GOT3 (cell line): ENCODE measurements around the gene SLCO2B1.
"Not testable (repeated sequence)": the region's sequence is repeated elsewhere in the genome, so short reads cannot be mapped to it uniquely, and the experiment has no call there.

Source experiments
- DNase-seq: peaks from one replicate; lab custom pipeline; 2025; ENCODE audit warnings: mixed read lengths; lab: John Stamatoyannopoulos, UW

SLCO2B1 gene

GRCh38 chr11:75150879-75151278, at the start of gene SLCO2B1:
Gene SLCO2B1 (plus strand): TSS chr11:75151107. CDS start chr11:75151382, 275 bp downstream.
- no peak for DNase-seq

GRCh38 chr11:75101424-75102128, 49.3 kb upstream of the SLCO2B1 start:
- no peak for DNase-seq

GRCh38 chr11:75103380-75104026, 47.4 kb upstream of the SLCO2B1 start:
- no peak for DNase-seq

GRCh38 chr11:75105462-75105925, 45.4 kb upstream of the SLCO2B1 start:
- no peak for DNase-seq

GRCh38 chr11:75105967-75106681, 44.8 kb upstream of the SLCO2B1 start:
- DNase-seq: not testable (repeated sequence)

- no peak for DNase-seq
Measured at GRCh38 chr11:75107187-75107586, 43.7 kb upstream of the SLCO2B1 start.

GRCh38 chr11:75112200-75112599, 38.7 kb upstream of the SLCO2B1 start:
- no peak for DNase-seq

GRCh38 chr11:75113030-75113429, 37.9 kb upstream of the SLCO2B1 start:
- DNase-seq: no peak

GRCh38 chr11:75114465-75114864, 36.4 kb upstream of the SLCO2B1 start:
- DNase-seq: no peak

GRCh38 chr11:75118577-75118976, 32.3 kb upstream of the SLCO2B1 start:
- DNase-seq: no peak

- no peak for DNase-seq
Measured at GRCh38 chr11:75126564-75126963, 24.3 kb upstream of the SLCO2B1 start.

GRCh38 chr11:75132080-75132479, 18.8 kb upstream of the SLCO2B1 start:
- no peak for DNase-seq

- no peak for DNase-seq
Measured at GRCh38 chr11:75133976-75134375, 16.9 kb upstream of the SLCO2B1 start.

GRCh38 chr11:75135021-75135650, 15.8 kb upstream of the SLCO2B1 start:
- DNase-seq: no peak

GRCh38 chr11:75135651-75136050, 15.3 kb upstream of the SLCO2B1 start:
- no peak for DNase-seq

GRCh38 chr11:75140269-75141138, 10.4 kb upstream of the SLCO2B1 start:
- DNase-seq: no peak

GRCh38 chr11:75141166-75141565, 9.7 kb upstream of the SLCO2B1 start:
- no peak for DNase-seq

- no peak for DNase-seq
Measured at GRCh38 chr11:75142714-75143419, 8.0 kb upstream of the SLCO2B1 start.

- no peak for DNase-seq
Measured at GRCh38 chr11:75143420-75143731, 7.5 kb upstream of the SLCO2B1 start.

- DNase-seq: no peak
Measured at GRCh38 chr11:75144716-75145014, 6.2 kb upstream of the SLCO2B1 start.
